Stimulated activated CD4-positive, alpha-beta T cell treated with anti-CD3 and anti-CD28 coated beads, Interleukin-1b, Interleukin-23, amount 100 ng/mL, for 1 hour (primary cell): ENCODE measurements around the gene MCM9.

Experiments
- DNase-seq, 2 donors: peaks; one replicate each; pipeline ENCODE4 v3.0.0-alpha.2; 2020; ENCODE audit warnings: low read depth in 2 of 2

The MCM9 gene

DNA sequence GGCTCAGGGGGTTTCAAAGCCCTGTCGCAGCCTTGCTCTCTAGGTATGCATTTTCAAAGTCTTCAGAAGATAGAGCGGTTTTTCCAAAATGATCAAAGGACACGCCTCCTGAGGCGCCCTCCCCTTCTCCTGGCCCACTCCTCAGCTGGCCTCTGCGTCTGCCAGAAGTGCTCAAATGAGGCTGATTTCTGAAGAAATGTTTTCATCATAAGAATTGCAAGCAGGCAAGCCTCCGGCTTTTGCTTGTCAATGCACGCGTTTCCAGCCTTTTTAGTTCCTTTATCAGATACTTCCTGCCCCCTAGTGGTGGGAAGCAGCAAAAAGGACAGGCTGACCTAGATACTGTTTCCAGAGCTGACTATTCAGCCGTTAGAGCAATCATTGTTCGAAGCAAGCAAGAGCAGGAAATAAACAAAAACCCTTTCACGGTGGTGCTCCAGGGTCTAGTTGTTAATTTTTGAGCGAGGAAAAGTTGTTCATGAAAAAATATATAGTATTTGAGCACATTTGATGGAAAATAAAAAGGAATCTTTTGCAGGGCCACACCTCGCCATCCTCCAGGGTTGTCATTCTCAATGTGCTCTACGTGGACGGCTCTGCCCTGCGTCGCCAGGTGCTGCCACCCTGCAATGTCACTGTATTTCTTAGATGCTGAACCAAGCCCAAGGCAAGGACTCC lies 134.4 kb downstream of the MCM9 start:
- peak; percentile 48 to 64 for DNase-seq

DNA sequence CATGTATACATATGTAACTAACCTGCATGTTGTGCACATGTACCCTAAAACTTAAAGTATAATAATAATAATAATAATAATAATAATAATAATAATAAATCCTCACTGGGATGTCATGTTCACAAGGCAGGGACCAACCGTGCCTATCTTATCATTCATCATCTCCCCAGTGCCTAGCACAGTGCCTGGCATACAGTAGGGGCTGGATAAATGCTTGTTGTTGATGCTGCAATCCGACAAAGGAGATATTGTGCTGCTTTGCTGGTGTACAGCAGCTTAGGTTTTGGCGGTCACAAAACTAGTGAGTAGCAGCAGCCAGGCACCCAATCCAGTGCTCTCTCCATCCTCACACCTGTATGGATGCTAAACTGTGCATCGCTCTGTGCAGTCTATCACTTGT lies 135.1 kb downstream of the MCM9 start:
- no peak for DNase-seq

DNA sequence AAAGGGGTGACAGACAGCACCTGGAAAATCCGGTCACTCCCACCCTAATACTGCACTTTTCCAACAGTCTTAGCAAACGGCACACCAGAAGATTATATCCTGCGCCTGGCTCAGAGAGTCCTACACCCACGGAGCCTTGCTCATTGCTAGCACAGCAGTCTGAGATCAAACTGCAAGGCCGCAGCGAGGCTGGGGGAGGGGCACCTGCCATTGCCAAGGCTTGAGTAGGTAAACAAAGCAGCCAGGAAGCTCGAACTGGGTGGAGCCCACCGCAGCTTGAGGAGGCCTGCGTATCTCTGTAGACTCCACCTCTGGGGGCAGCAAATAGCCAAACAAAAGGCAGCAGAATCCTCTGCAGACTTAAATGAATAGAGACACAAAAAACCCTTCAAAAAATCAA lies 138.4 kb downstream of the MCM9 start:
- DNase-seq = peak; percentile 9 to 46

DNA sequence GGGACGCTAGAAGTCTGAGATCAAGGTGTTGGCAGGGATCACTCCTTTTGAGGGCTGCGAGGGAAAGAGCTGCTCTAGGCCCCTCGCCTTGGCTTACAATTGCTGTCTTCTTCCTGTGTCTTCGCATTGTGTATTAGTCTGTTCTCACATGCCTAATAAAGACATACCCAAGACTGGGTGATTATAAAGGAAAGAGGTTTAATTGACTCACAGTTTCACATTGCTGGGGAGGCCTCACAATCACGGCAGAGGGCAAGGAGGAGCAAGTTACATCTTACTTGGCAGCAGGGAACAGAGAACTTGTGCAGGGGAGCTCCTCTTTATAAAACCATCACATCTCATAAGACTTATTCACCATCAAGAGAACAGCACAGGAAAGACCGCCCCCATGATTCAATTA lies 143.5 kb downstream of the MCM9 start:
- no peak for DNase-seq

DNA sequence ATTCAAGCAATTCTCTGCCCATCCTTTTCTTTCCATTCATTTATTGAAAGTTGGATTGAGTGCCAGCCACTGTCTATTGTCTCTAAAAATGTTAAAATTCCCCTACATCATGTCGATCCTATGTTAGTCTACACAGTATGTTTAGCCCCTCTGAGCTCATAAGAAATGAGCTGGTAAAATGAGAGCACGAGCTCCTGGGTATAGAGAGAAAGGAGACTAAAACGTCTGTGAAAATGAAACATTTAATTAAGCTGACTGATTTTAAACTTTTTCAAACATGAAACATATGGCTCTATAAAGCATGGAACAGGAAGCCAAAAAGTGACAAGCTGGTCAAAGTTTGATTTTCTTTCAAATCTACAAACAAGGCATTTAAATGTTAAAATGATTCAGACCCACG lies 145.0 kb downstream of the MCM9 start:
- no peak for DNase-seq

DNA sequence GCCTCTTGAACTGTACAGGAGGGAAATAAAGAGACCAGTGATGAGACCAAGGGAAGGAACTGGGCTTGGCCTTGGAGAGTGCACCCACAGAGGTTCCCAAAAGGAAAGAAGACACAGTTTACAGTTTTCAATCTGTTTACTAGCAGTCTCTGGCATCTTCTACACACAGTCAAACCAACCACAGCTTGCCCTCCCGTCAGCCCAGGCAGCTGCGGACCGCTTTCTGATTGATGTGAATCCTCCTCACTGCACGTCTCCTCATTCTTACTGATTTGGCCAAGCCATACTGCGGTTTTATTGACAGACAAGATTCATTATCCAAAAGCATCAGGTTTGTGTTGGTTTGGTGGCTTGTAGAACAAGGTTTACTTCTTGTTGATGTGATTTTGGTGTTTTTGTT lies 145.5 kb downstream of the MCM9 start:
- DNase-seq = no peak

DNA sequence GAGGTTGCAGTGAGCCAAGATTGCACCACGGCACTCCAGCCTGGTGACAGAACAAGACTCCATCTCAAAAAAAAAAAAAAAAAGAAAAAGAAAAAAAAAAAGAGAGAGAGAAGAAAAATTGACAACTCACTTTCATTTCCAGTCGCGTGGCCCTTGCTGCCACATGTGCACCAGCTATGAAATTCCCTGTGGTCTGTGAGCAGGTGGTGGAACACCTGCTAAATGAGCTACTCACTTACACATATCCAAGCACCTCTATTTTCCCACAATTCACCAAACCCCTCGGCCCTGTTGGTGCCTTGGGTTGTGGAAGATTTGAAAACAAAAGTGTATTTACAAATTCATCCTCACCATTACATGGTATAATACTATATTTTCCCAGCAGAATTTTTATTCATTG lies 146.3 kb downstream of the MCM9 start:
- no peak for DNase-seq

DNA sequence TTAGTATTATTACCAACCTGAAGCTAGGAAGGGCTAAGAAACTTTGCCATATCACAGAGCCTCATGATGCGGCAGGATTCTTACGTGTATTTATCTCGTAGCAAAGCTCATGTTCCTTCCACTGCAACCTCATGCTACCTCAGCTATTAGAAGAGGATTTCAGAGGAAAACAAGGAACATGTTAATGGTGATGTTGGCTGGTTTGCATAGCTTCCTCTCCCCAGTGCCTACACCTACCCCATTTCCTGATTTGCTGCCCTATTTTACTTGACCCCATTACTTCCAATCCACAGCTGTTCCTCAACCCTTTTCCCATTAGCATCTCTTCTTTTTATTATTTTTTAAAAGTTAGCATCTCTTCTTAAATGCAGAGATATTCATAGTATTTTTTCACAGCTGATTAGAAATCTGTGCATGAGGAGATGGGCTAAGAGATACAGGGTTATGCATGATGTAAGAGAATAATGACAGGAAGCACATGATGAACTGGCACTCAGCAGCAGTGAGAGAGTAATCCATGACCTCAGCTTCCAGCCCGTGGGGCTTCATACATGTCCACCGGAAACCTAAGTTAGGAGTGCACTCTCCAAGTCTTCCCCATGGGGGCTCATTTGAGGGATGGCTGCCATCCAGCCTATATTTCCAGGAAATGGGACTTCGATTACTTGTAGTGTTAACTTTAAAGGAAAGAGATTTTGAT lies 147.1 kb downstream of the MCM9 start:
- DNase-seq = no peak

DNA sequence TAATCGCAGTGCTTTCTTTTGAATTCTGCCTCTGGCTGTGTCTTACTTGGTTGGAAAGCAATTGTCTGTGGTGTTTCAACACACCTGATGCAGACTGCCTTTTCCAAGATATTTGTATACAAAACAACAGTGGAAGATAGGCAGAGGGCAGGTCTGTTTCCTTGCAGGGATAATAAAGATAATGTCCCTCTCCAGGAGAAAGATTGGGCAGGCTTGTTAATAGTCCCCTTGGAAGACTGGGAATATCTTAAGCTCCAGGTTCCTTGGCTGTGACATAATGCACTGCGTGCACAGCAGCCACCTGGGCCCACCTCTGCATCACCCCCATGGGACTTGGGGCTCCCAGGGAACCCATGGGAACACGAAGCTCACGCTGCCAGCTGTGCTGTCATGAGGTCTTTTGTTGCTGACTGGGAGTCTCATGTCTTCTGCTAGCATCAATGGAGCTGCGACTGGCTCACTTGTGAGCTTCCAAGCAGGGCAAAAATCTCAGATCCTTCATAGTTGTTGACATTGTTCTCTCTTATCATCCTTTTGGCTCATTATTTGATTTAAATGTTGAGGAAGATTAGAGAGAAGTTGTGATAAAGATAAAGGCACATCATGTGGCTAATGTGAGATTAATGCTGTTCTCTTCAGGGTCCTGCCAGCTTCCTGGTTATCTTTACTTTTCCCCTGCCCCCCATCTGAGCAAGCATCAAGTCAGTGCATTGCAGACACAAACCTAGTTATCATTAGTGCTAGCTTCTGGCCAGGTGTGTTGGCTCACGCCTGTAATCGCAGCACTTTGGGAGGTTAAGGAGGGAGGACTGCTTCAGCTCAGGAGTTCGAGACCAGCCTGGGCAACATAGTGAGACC lies 148.1 kb downstream of the MCM9 start:
- DNase-seq = no peak

DNA sequence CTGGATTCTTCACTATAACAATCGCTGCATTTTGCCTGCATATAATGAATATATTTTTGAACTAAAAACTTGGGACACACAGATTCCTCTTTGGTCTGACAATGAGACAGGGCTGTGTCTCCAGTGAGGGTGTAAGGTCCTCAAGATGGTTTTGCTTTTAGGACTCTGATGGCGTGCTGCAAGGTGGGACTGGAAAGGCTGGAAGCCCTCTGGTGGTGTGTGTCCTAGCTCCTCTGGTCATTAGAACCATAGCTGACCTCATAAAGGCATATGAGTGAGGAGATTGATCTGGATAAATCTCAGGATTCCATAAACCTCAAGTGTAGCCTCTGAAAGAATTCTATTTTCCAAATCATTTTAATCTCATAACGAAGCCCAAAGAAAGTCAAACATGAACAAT lies 149.4 kb downstream of the MCM9 start:
- DNase-seq = no peak

DNA sequence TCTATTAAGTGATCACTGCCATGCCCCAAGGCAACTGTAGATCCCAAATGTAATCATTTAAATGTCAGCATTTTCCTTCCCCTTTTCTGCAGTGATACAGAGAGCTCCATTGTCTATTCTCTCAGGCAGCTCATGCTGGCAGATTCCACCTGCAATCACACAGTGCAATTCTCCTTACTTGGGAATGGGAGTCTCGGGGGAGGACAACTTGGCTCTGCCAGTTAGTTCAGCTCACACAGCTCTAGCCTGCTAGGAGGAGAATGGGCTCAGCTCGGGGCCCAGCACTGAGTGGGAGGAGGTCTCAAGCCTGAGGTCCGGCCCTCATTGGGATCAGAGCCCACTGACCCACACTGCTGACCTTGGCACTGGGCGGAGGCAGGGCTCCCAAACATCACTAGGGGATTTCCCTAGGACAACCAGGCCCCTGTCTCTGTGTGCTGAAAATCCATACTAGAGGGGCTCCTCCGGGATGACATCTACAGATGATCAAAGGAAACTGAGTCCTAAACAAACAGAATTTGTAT lies 150.3 kb downstream of the MCM9 start:
- no peak for DNase-seq

DNA sequence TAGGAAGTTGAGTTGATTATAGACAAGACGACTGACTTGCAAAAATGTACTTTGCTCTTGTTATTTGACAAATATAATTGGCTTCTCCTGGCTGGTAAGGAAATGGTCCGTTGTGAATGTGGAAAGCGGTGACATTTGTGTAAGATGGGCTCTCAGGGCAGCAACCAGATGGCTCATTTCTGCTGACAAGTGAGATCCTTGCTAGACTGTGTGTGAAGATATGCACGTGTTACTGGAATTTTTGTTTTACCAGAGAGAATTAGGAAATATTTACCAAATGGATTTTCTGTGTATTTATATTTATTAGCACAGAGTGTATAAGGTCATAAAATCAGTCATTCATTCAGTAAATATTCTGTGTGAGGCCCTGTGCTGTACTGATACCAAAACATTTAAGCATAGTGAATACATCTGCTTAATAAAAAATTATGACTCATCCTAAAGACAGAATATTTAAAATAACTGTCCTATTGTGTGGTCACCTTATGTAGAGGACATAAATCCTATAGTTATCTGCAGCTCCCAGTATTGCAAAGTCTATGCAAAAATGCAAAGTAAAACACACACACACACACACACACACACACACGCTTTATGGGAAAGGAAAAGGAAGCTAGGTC lies 150.9 kb downstream of the MCM9 start:
- no peak for DNase-seq

DNA sequence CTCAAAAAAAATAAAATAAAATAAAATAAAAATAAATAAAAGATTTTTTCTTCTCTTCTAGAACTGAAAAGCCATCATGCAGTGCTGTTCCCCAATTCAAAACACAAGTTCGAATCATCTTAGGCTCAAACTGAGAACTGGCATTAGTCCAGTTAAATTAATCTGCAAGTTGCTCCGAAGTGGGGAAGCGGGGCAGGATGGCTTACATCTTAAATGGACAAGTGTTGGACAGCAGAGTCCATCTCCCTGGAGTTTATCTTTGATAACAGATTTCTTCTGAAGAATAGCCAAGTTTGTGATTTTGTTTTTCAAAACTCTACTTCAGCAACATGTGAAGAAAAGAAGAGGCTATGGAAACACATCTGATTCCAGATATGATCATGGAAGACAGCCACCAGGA lies 152.3 kb downstream of the MCM9 start:
- DNase-seq = no peak

DNA sequence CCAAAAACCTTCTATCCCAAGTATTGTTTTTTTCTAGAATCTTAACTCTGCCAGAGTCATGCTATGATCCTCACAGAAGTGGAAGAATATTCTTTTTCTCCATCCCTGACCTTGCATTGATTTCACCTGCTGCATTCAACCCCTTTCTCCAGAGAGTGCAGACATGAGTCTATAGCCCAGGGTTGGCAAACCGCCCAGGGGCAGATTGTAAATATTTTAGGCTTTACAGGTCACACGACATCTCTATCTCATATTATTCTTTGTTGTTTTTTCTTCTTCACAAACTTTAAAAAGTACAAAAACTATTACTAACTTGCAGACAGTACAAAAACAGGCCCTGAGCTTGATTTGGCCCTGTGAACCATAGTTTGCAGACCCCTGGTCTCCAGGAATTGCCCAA lies 153.1 kb downstream of the MCM9 start:
- DNase-seq = no peak

DNA sequence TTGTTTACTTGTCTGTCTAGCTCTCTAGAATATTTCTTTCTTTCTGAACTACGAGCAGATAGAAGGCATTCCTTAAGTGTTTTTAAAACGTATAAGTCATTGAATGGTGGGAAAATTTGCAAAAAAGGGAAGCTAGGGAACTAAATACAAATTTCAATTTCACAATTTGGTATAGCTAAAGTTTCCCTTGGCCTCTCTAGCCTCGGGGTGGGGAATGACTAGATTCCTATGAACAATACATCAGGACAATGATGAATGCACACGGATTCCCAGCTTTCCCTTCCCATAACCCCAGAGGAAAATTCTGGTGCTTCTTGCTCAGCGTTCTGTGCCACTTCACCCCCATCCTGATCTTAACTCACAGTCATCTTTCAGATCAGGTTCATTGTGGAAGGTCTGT lies 154.3 kb downstream of the MCM9 start:
- DNase-seq = no peak

DNA sequence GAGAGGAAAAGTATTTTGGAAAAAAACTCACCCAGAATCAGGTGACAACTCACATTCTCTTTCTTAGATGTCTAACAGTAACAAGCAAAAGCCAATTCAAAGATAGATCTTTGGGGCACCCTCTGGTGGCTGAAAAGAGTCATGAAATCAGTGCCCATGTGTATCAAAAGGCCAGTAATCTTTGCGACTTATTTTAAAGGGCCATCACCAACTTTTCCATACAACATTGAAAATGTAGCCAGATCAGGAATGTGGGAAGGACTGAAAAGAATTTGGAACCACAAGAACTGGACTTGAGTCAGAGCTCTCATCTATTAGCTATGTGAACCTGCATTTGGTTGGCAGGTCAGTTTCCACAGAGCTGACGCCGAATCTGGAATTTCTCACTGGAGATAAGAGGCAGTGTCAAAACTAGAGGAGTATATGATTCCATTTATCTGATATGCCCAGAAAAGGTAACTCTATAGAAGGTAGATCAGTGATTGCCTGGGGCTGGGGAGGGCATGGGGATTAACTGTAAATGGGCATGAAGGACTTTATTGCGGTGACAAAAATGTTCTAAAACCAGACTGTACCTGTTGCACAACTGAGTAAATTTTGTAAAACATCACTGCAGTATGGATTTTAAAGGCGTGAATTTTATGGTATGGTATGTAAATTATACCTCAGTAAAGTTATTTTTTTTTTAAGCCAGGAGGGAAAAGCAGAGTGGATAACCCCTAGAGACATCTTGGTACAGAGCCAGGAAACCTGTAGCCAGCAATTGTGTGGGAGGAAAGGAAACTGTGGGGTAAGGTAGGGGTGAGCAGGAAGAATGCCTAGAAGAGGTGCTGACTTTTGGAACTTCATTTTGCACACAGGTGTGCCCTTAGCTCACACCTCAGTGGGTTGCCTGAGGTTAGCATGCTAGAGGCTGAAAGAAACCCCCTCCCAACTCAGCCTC lies 158.1 kb downstream of the MCM9 start:
- peak; percentile 34 to 35 for DNase-seq

DNA sequence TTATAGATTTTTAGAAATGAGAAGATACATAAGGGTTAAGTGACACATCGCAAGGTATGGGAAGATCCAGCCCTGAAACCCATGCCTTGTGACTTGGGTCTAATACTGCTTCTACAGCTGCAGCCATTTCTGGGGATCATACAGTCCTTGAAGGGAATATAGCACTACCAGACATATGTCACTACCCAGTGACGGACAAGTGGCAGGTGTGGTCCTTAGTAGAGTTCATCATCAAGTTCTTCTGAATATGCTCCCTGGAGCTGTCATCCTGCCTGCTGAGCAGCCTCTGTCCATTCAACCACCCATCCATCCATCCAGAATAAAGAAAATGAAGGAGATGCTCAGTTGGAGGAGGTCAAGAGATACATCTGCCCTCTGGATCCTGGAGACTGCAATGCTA lies 159.6 kb downstream of the MCM9 start:
- no peak for DNase-seq

DNA sequence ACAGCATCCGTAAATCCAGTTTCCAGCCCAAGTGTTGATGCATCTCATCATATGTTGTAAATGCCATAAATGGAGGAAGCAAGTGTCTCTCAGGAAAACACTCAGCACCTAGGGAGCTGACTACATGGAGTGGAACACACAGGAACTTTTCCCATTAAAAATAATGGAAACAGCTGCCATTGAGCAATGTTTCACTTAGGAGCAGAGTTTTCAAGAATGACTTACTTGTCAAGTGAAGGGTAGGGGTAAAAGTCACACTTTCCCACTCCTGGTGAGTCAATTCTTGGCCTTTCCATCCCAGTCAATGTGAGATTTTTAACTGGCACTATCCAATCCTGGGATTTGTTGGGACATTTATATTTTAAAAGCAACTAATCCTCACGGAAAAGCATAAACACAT lies 160.4 kb downstream of the MCM9 start:
- DNase-seq = no peak

DNA sequence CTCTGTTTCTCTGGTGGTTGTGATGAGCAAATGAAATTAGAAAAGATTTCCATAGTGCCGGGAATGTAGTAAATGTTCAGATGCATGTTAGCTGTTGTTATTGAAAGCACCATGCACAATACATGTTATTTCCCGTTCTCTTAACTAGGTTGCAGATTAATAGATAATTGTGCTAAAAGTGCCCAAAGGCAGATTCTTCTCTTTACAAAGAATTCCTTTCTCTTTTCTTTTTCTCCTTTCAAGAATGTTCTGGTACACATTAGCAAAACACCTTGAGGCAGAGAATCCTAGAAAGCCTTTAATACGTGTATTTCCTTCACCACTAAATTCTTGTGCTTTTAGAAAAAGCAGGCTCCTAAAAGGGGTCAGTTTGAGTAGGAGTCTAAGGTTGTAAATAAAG lies 162.1 kb downstream of the MCM9 start:
- DNase-seq = no peak

DNA sequence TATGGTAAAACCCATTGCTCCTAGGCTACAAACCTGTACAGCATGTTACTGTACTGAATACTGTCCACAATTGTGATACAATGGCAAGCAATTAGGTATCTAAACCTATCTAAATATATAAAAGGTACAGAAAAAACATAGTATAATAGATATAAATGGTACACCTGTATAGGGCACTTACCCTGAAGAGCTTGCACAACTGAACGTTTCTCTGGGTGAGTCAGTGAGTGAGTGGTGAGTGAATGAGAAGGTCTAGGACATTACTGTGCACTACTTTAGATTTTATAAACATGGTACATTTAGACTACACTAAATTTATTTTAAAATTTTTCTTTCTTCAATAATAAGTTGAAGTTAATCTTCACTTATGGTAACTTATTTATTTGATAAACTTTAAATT lies 163.7 kb downstream of the MCM9 start:
- DNase-seq = no peak

DNA sequence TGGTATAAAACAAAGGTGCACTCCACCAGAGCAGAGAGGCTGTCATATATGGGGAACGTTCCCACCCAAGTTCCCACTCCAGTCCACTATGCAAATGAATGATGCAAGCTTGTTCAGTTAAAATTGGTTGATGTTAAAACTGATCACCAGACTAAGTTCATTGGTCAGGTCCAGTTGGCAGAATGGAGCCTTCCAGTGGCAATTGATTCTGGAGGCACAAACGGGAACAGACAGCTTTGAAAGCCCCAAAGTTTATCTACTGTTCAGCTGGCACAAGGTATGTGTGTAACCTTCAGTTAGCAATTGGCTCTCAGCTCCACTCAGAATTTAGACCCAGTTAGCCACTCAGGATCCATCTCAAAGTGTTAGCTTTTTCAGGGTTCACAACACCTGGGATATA lies 164.1 kb downstream of the MCM9 start:
- DNase-seq = no peak
